AG04449 (cell line): Measurements from ENCODE around the gene BTBD6.

Experiments
- CTCF ChIA-PET: fragments of 350-600 bp; formaldehyde crosslinking; extraction: SDS; loops from one replicate; lab custom pipeline; 2021; ENCODE audit warnings: antibody characterized with exemption; lab: Yijun Ruan, JAX
- POLR2A ChIA-PET: fragments of 400-600, 350-600 bp; formaldehyde crosslinking; extraction: SDS; loops from one replicate; lab custom pipeline; 2020; ENCODE audit warnings: antibody characterized with exemption, inconsistent platforms; lab: Yijun Ruan, JAX
- DNase-seq: peaks from one replicate; pipeline ENCODE4 v3.0.0-alpha.2; 2010; ENCODE audit warnings: low read depth, low spot score
- H3K4me3 ChIP-seq: 2 replicates; pipeline ENCODE4 v1.5.1; 2011; ENCODE audit warnings: low read depth, mild to moderate bottlenecking, control low read depth, low read length
- CTCF ChIP-seq: IDR thresholded peaks from one replicate; pipeline ENCODE4 v1.5.1; 2011; ENCODE audit warnings: mild to moderate bottlenecking, moderate library complexity, low read length, control low read depth, inconsistent platforms; ENCODE audit not compliant: insufficient read depth; ENCODE audit errors: missing control alignments

BTBD6 gene

DNA sequence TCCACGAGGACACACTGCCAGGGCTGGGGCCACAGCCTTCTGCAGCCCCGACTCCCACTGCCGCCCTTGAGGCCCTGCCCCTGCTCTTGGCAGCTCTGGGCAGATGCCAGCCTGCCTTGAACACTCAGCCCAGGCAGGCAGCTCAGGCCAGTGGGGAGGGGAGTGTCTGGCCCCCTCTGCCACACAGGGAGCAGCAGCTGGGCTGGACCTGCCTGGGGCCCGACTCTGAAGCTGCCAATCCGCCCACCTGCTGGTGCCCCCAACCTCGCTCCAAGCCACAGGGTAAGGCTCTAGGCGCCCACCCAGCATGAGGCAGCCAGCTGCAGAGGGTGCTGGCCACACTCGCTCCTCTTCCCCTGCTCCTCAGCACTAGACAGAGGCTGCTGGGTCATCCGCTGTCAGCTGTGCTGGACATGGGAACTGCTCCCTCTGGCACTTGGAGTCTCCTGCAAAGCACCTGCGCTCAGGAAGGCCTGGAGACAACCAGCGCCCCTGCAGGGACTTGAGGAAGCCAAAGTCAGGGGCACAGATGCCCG lies 42.6 kb upstream of the BTBD6 start:
- no peak overlapping the region for H3K4me3 ChIP-seq
- CTCF ChIA-PET = interaction anchor here (1.0 kb wide), 1 partner anchor 41 kb away, joined by 3 read pairs; no protein-coding TSS in a partner anchor
- no peak for TF ChIP-seq CTCF
- POLR2A ChIA-PET = no interaction called here
- DNase-seq = no peak

- no peak overlapping the region for H3K4me3 ChIP-seq
- ChIA-PET CTCF (interaction anchor here (0.9 to 1.0 kb wide), 3 partner anchors 75 to 145 kb away, joined by 3 read pairs; no protein-coding TSS in a partner anchor), POLR2A (no interaction called here)
- DNase-seq = no peak
- no peak for TF ChIP-seq CTCF
Observed at GRCh38 chr14:105206873-105207272, 41.5 kb upstream of the BTBD6 start.

GRCh38 chr14:105207460-105207901 lies 40.9 kb upstream of the BTBD6 start:
- ChIA-PET POLR2A (no interaction called here), CTCF (interaction anchor here (0.9 to 1.0 kb wide), 3 partner anchors 74 to 145 kb away, joined by 3 read pairs; no protein-coding TSS in a partner anchor)
- peak; percentile 5 for TF ChIP-seq CTCF
- no peak for DNase-seq
- no peak overlapping the region for H3K4me3 ChIP-seq

GRCh38 chr14:105207996-105208737 lies 40.2 kb upstream of the BTBD6 start:
- DNase-seq = no peak
- ChIA-PET CTCF (interaction anchor here (1.1 to 1.6 kb wide), 2 partner anchors 17 to 118 kb away, joined by 3 to 4 read pairs; no protein-coding TSS in a partner anchor), POLR2A (no interaction called here)
- H3K4me3 ChIP-seq = no peak overlapping the region
- no peak for TF ChIP-seq CTCF

DNA sequence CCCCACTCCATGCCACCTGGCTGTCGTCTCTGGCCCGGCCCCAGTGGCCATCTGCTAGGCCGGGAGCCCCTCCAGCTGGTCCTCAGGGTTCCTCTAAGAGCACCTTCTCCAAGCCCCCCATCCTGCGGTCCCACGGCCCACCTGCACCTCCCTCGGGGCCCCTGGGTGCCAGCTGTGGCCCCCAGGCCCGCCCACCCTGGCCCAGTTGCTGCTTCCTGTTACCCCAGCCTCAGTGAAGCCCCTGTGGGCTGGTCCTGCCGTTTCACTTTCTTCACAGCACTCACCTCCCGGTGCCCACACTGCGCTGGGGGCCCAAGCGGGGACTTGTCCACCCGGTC lies 39.6 kb upstream of the BTBD6 start:
- DNase-seq = no peak
- no peak overlapping the region for H3K4me3 ChIP-seq
- POLR2A ChIA-PET = no interaction called here
- TF ChIP-seq CTCF = no peak
- CTCF ChIA-PET = interaction anchor here (1.1 to 1.6 kb wide), 3 partner anchors 17 to 143 kb away, joined by 3 to 4 read pairs (median 3); no protein-coding TSS in a partner anchor

GRCh38 chr14:105209091-105209490 lies 39.2 kb upstream of the BTBD6 start:
- ChIA-PET CTCF (interaction anchor here (1.1 to 1.6 kb wide), 4 partner anchors 8 to 143 kb away, joined by 3 to 4 read pairs (median 3); no protein-coding TSS in a partner anchor), POLR2A (no interaction called here)
- no peak for TF ChIP-seq CTCF
- no peak overlapping the region for H3K4me3 ChIP-seq
- no peak for DNase-seq
